NCI-H1694 treated with DMSO at 0.1 percent for 48 hours (cell line): ENCODE measurements around the gene BMAL1.
"Not testable (repeated sequence)": the region's sequence is repeated elsewhere in the genome, so short reads cannot be mapped to it uniquely, and the experiment has no call there.

Experiments
- DNase-seq: peaks from one replicate; lab custom pipeline; 2025; lab: John Stamatoyannopoulos, UW

Gene BMAL1

GRCh38 chr11:13277768-13278608 lies at the start of gene BMAL1:
TSS of gene BMAL1 (plus strand) at chr11:13277790. CDS start at chr11:13354309, 76,519 bp downstream.
- no peak for DNase-seq

- DNase-seq, result no peak
These were observed 49.0 kb upstream of the BMAL1 start for GRCh38 chr11:13228572-13228971.

GRCh38 chr11:13229136-13229535 lies 48.5 kb upstream of the BMAL1 start:
- no peak for DNase-seq

GRCh38 chr11:13229711-13230318 lies 47.8 kb upstream of the BMAL1 start:
- no peak for DNase-seq

GRCh38 chr11:13233173-13233745 lies 44.3 kb upstream of the BMAL1 start:
- no peak for DNase-seq

GRCh38 chr11:13235895-13236294 lies 41.7 kb upstream of the BMAL1 start:
- no peak for DNase-seq

- no peak for DNase-seq
These were observed 41.0 kb upstream of the BMAL1 start for GRCh38 chr11:13236626-13237025.

GRCh38 chr11:13237761-13238160 lies 39.8 kb upstream of the BMAL1 start:
- no peak for DNase-seq

- DNase-seq, result no peak
These were observed 38.6 kb upstream of the BMAL1 start for GRCh38 chr11:13238879-13239514.

GRCh38 chr11:13242564-13242963 lies 35.0 kb upstream of the BMAL1 start:
- DNase-seq, result no peak

- DNase-seq, result peak; percentile 17
These were observed 29.8 kb upstream of the BMAL1 start for GRCh38 chr11:13247606-13248296.

- no peak for DNase-seq
These were observed 28.4 kb upstream of the BMAL1 start for GRCh38 chr11:13249177-13249576.

- DNase-seq, result no peak
These were observed 27.6 kb upstream of the BMAL1 start for GRCh38 chr11:13249992-13250391.

GRCh38 chr11:13251966-13252365 lies 25.6 kb upstream of the BMAL1 start:
- no peak for DNase-seq

- DNase-seq, result no peak
These were observed 25.2 kb upstream of the BMAL1 start for GRCh38 chr11:13252438-13252837.

- DNase-seq, result no peak
These were observed 21.4 kb upstream of the BMAL1 start for GRCh38 chr11:13256216-13256615.

- DNase-seq, result not testable (repeated sequence)
These were observed 19.5 kb upstream of the BMAL1 start for GRCh38 chr11:13258061-13258460.

- no peak for DNase-seq
These were observed 18.7 kb upstream of the BMAL1 start for GRCh38 chr11:13258855-13259254.

- DNase-seq, result no peak
These were observed 18.2 kb upstream of the BMAL1 start for GRCh38 chr11:13259374-13259773.

GRCh38 chr11:13260201-13260962 lies 17.2 kb upstream of the BMAL1 start:
- DNase-seq, result no peak

- no peak for DNase-seq
These were observed 16.5 kb upstream of the BMAL1 start for GRCh38 chr11:13260963-13261588.
